Left lung (tissue), 10 donors: Measurements from ENCODE around the gene FOLR1. TPM values are rescaled to one million over a fixed set of nuclear protein-coding genes. Genes with fewer than 3 reads are reported as not detected.
"Not testable (repeated sequence)": the region's sequence is repeated elsewhere in the genome, so short reads cannot be mapped to it uniquely, and the experiment has no call there.

Experiments used
- ATAC-seq: fragments of 200-7000 bp; cut with Tn5 transposase; one replicate; pipeline ENCODE4 v1.9.1; 2020; ENCODE audit warnings: moderate library complexity
- DNase-seq, 4 donors: peaks; one replicate each; pipeline ENCODE4 v3.0.0-alpha.2; 2013 to 2020
- H3K27ac ChIP-seq, 2 donors: fragments of 200-600 bp; sonication (generic) in 1 of 2; one replicate each; pipeline versions ENCODE4 v1.5.0 to v1.8.0; 2020 to 2021
- H3K27me3 ChIP-seq, 2 donors: fragments of 200-600 bp; sonication (generic) in 1 of 2; one replicate each; pipeline versions ENCODE4 v1.5.0 to v1.8.0; 2020 to 2021
- H3K36me3 ChIP-seq, 2 donors: fragments of 200-600 bp; sonication (generic) in 1 of 2; one replicate each; pipeline versions ENCODE4 v1.5.0 to v1.8.0; 2020 to 2021
- H3K4me1 ChIP-seq, 2 donors: fragments of 200-600 bp; one replicate each; pipeline ENCODE4 v1.8.0; 2021
- H3K4me3 ChIP-seq, 2 donors: fragments of 200-600 bp; sonication (generic) in 1 of 2; one replicate each; pipeline versions ENCODE4 v1.5.0 to v1.8.0; 2020 to 2021; ENCODE audit warnings: mild to moderate bottlenecking in 1 of 2
- H3K9me3 ChIP-seq, 2 donors: fragments of 200-600 bp; sonication (generic) in 1 of 2; one replicate each; pipeline versions ENCODE4 v1.5.0 to v1.8.0; 2020 to 2021
- CTCF ChIP-seq, 2 donors: fragments of 200-600 bp; sonication (generic) in 1 of 2; IDR thresholded peaks; one replicate each; pipeline versions ENCODE4 v1.5.0 to v1.8.0; 2021; ENCODE audit warnings: antibody characterized with exemption in 2 of 2
- intact Hi-C, 2 donors: fragments of 100-400 bp; cut with DNase I; formaldehyde crosslinking; loops; one replicate each; pipeline versions ENCODE4 v1.11.2 to v1.14.2; 2022
- polyA plus RNA-seq, 6 donors: library from polyadenylated mRNA; unstranded; fragments of 120-200 nt; gene quantifications; one replicate each; pipeline ENCODE4 v1.2.1, GENCODE V29; 2013; ENCODE audit not compliant: insufficient read length in 6 of 6
- total RNA-seq, 2 donors: library from RNA; stranded (reverse); fragmentation: NEBNext Ultra II Directional; extraction: Animal tissue kit (Norgen Biotek cat#: 25700); gene quantifications; one replicate each; pipeline ENCODE4 v1.2.1, GENCODE V29; 2021
- donor health status: DM: no; HTN: yes; CAD: no.
- donor health status: DM: no; HTN: no; CAD: no.

FOLR1 gene
- total and polyA plus RNA-seq, 8 donors, result 53.5 to 409 (median 72.0) TPM

GRCh38 chr11:72150882-72151281 is 41.1 kb upstream of the FOLR1 start:
- no peak overlapping the region for H3K27ac ChIP-seq
- DNase-seq (no peak), ATAC-seq (no peak)
- no peak for TF ChIP-seq CTCF (IDR thresholded peaks at IDR 0.05)
- no peaks in the 10 kb centered on the region for H3K4me1 ChIP-seq
- no peaks in the 10 kb centered on the region for H3K27me3 ChIP-seq
- intact Hi-C loops, result no loop called here
- H3K9me3 ChIP-seq, result no peaks in the 10 kb centered on the region
- H3K4me3 ChIP-seq, result no peak overlapping the region
- H3K36me3 ChIP-seq, result no peaks in the 10 kb centered on the region

GRCh38 chr11:72153874-72154273 is 38.1 kb upstream of the FOLR1 start:
- intact Hi-C loops, H3K36me3 ChIP-seq, ATAC-seq, H3K4me3 ChIP-seq, H3K4me1 ChIP-seq, DNase-seq, H3K27me3 ChIP-seq, H3K27ac ChIP-seq, H3K9me3 ChIP-seq: not testable (repeated sequence)

- Histone ChIP-seq H3K36me3 (no peaks in the 10 kb centered on the region), H3K4me3 (no peak overlapping the region), H3K27me3 (peaks cover 0 to 4% of the 10 kb centered on the region in 2 donors), H3K27ac (no peak overlapping the region), H3K4me1 (no peaks in the 10 kb centered on the region), H3K9me3 (no peaks in the 10 kb centered on the region)
- no peak for DNase-seq
- no peak for ATAC-seq
- no peak for TF ChIP-seq CTCF (IDR thresholded peaks at IDR 0.05)
- intact Hi-C loops, result no loop called here
Measured at GRCh38 chr11:72154816-72155215, 37.1 kb upstream of the FOLR1 start.

GRCh38 chr11:72155751-72156150 is 36.2 kb upstream of the FOLR1 start:
- Histone ChIP-seq H3K4me3 (no peak overlapping the region), H3K27me3 (peaks cover 0 to 4% of the 10 kb centered on the region in 2 donors), H3K36me3 (no peaks in the 10 kb centered on the region), H3K4me1 (no peaks in the 10 kb centered on the region), H3K9me3 (no peaks in the 10 kb centered on the region), H3K27ac (no peak overlapping the region)
- TF ChIP-seq CTCF (IDR thresholded peaks at IDR 0.05), result no peak
- ATAC-seq (no peak), DNase-seq (no peak)
- intact Hi-C loops, result no loop called here

GRCh38 chr11:72157131-72157530 is 34.8 kb upstream of the FOLR1 start:
- ATAC-seq (no peak), DNase-seq (no peak)
- Histone ChIP-seq H3K4me3 (no peak overlapping the region), H3K27ac (no peak overlapping the region), H3K4me1 (no peaks in the 10 kb centered on the region), H3K9me3 (no peaks in the 10 kb centered on the region), H3K27me3 (peaks cover 0 to 4% of the 10 kb centered on the region in 2 donors), H3K36me3 (no peaks in the 10 kb centered on the region)
- no peak for TF ChIP-seq CTCF (IDR thresholded peaks at IDR 0.05)
- intact Hi-C loops, result no loop called here

- no peak for ATAC-seq
- H3K27ac ChIP-seq, result no peak overlapping the region
- H3K4me1 ChIP-seq, result no peaks in the 10 kb centered on the region
- intact Hi-C loops, result no loop called here
- H3K27me3 ChIP-seq, result peaks cover 0 to 4% of the 10 kb centered on the region in 2 donors
- DNase-seq, result no peak
- H3K9me3 ChIP-seq, result no peaks in the 10 kb centered on the region
- no peaks in the 10 kb centered on the region for H3K36me3 ChIP-seq
- no peak for TF ChIP-seq CTCF (IDR thresholded peaks at IDR 0.05)
- no peak overlapping the region for H3K4me3 ChIP-seq
Measured at GRCh38 chr11:72160319-72160718, 31.6 kb upstream of the FOLR1 start.
